GM12891 (cell line): ENCODE data around the gene SLC16A3.

Experiments used
- POLR2A ChIP-seq: IDR thresholded peaks from 2 replicates; pipeline ENCODE4 v1.6.1; 2011; ENCODE audit warnings: low read depth, low read length, control low read depth
- POLR2AphosphoS5 ChIP-seq: IDR thresholded peaks from 2 replicates; pipeline ENCODE4 v1.6.1; 2011; ENCODE audit warnings: low read depth, low read length, control low read depth
- POU2F2 ChIP-seq: IDR thresholded peaks from 2 replicates; pipeline ENCODE4 v1.6.1; 2011; ENCODE audit warnings: low read depth, mild to moderate bottlenecking, control low read depth, low read length, moderate library complexity
- SPI1 ChIP-seq: IDR thresholded peaks from 2 replicates; pipeline ENCODE4 v1.6.1; 2011; ENCODE audit warnings: low read depth, low read length, control low read depth
- TAF1 ChIP-seq: IDR thresholded peaks from 2 replicates; pipeline ENCODE4 v1.6.1; 2011; ENCODE audit warnings: low read depth, low read length, control low read depth

- TF ChIP-seq TAF1, result no peak
- no peak for TF ChIP-seq POLR2A
- no peak for TF ChIP-seq POLR2AphosphoS5
- no peak for TF ChIP-seq SPI1
- no peak for TF ChIP-seq POU2F2
Observed at GRCh38 chr17:82194765-82195164, 34.1 kb upstream of the SLC16A3 start.
